Measurements from ENCODE around the gene RSBN1L.

RSBN1L gene

GRCh38 chr7:77808517-77808916, 112.3 kb downstream of the RSBN1L start:
- Mint-ChIP-seq H3K9me3 (peaks cover 28% of the 10 kb centered on the region), H3K27me3 (no peaks in the 10 kb centered on the region), H3K27ac (peak overlapping the region; percentile 44), H3K36me3 (ENCODE audit: low read depth) (peaks cover 48% of the 10 kb centered on the region), H3K4me3 (no peak overlapping the region), H3K4me1 (ENCODE audit: low read depth) (peaks cover 53% of the 10 kb centered on the region)
- DNase-seq = no peak

- Mint-ChIP-seq H3K36me3 (ENCODE audit: low read depth) (peaks cover 42% of the 10 kb centered on the region), H3K27ac (no peak overlapping the region), H3K4me3 (no peak overlapping the region), H3K4me1 (ENCODE audit: low read depth) (peaks cover 44% of the 10 kb centered on the region), H3K27me3 (no peaks in the 10 kb centered on the region), H3K9me3 (peaks cover 21% of the 10 kb centered on the region)
- no peak for DNase-seq
Observed at GRCh38 chr7:77811516-77812289, 115.4 kb downstream of the RSBN1L start.

GRCh38 chr7:77812290-77812685, 116.0 kb downstream of the RSBN1L start:
- Mint-ChIP-seq H3K4me1 (ENCODE audit: low read depth) (peaks cover 48% of the 10 kb centered on the region), H3K4me3 (no peak overlapping the region), H3K36me3 (ENCODE audit: low read depth) (peaks cover 42% of the 10 kb centered on the region), H3K9me3 (peaks cover 19% of the 10 kb centered on the region), H3K27ac (no peak overlapping the region), H3K27me3 (no peaks in the 10 kb centered on the region)
- DNase-seq = no peak

- H3K27me3 Mint-ChIP-seq = no peaks in the 10 kb centered on the region
- no peak overlapping the region for H3K4me3 Mint-ChIP-seq
- H3K27ac Mint-ChIP-seq = no peak overlapping the region
- H3K36me3 Mint-ChIP-seq (ENCODE audit: low read depth) = peaks cover 42% of the 10 kb centered on the region
- DNase-seq = no peak
- peaks cover 18% of the 10 kb centered on the region for H3K9me3 Mint-ChIP-seq
- peaks cover 46% of the 10 kb centered on the region for H3K4me1 Mint-ChIP-seq (ENCODE audit: low read depth)
Observed at GRCh38 chr7:77813180-77813579, 116.9 kb downstream of the RSBN1L start.

- peaks cover 78% of the 10 kb centered on the region for H3K36me3 Mint-ChIP-seq (ENCODE audit: low read depth)
- H3K9me3 Mint-ChIP-seq = peaks cover 44% of the 10 kb centered on the region
- no peak for DNase-seq
Observed at GRCh38 chr7:77819021-77819420, 122.8 kb downstream of the RSBN1L start.

GRCh38 chr7:77820967-77821366, 124.7 kb downstream of the RSBN1L start:
- Mint-ChIP-seq H3K9me3 (peaks cover 49% of the 10 kb centered on the region), H3K27ac (no peak overlapping the region), H3K4me3 (no peak overlapping the region), H3K4me1 (ENCODE audit: low read depth) (peaks cover 19% of the 10 kb centered on the region), H3K27me3 (no peaks in the 10 kb centered on the region), H3K36me3 (ENCODE audit: low read depth) (peaks cover 83% of the 10 kb centered on the region)
- no peak for DNase-seq

More at GRCh38 chr7:77819021-77819420, 122.8 kb downstream of the RSBN1L start:
- H3K4me1 Mint-ChIP-seq (ENCODE audit: low read depth) = peaks cover 25% of the 10 kb centered on the region
- no peak overlapping the region for H3K27ac Mint-ChIP-seq
- H3K27me3 Mint-ChIP-seq = no peaks in the 10 kb centered on the region
- H3K4me3 Mint-ChIP-seq = no peak overlapping the region

- H3K4me1 Mint-ChIP-seq (ENCODE audit: low read depth) = peaks cover 24% of the 10 kb centered on the region
Observed at GRCh38 chr7:77822269-77822668, 126.0 kb downstream of the RSBN1L start.

GRCh38 chr7:77823787-77824186, 127.5 kb downstream of the RSBN1L start:
- no peaks in the 10 kb centered on the region for H3K27me3 Mint-ChIP-seq
- no peak for DNase-seq
- H3K27ac Mint-ChIP-seq = no peak overlapping the region
- peaks cover 61% of the 10 kb centered on the region for H3K36me3 Mint-ChIP-seq (ENCODE audit: low read depth)
- peaks cover 29% of the 10 kb centered on the region for H3K4me1 Mint-ChIP-seq (ENCODE audit: low read depth)
- no peak overlapping the region for H3K4me3 Mint-ChIP-seq
- H3K9me3 Mint-ChIP-seq = peaks cover 41% of the 10 kb centered on the region

More at GRCh38 chr7:77822269-77822668, 126.0 kb downstream of the RSBN1L start:
- DNase-seq = no peak
- Mint-ChIP-seq H3K27ac (no peak overlapping the region), H3K4me3 (no peak overlapping the region), H3K9me3 (peaks cover 51% of the 10 kb centered on the region), H3K36me3 (ENCODE audit: low read depth) (peaks cover 77% of the 10 kb centered on the region), H3K27me3 (no peaks in the 10 kb centered on the region)

GRCh38 chr7:77824636-77825035, 128.4 kb downstream of the RSBN1L start:
- Mint-ChIP-seq H3K27ac (no peak overlapping the region), H3K9me3 (peaks cover 36% of the 10 kb centered on the region), H3K4me1 (ENCODE audit: low read depth) (peaks cover 28% of the 10 kb centered on the region), H3K4me3 (no peak overlapping the region), H3K36me3 (ENCODE audit: low read depth) (peaks cover 55% of the 10 kb centered on the region), H3K27me3 (no peaks in the 10 kb centered on the region)
- DNase-seq = no peak

- H3K27ac Mint-ChIP-seq = no peak overlapping the region
- no peaks in the 10 kb centered on the region for H3K27me3 Mint-ChIP-seq
- no peak for DNase-seq
- H3K4me1 Mint-ChIP-seq (ENCODE audit: low read depth) = peaks cover 31% of the 10 kb centered on the region
- peaks cover 50% of the 10 kb centered on the region for H3K36me3 Mint-ChIP-seq (ENCODE audit: low read depth)
- no peak overlapping the region for H3K4me3 Mint-ChIP-seq
- H3K9me3 Mint-ChIP-seq = peaks cover 33% of the 10 kb centered on the region
Observed at GRCh38 chr7:77825131-77825530, 128.9 kb downstream of the RSBN1L start.

GRCh38 chr7:77826300-77826699, 130.0 kb downstream of the RSBN1L start:
- no peak for DNase-seq
- H3K27me3 Mint-ChIP-seq = no peaks in the 10 kb centered on the region
- no peak overlapping the region for H3K27ac Mint-ChIP-seq
- no peak overlapping the region for H3K4me3 Mint-ChIP-seq
- peaks cover 38% of the 10 kb centered on the region for H3K36me3 Mint-ChIP-seq (ENCODE audit: low read depth)
- H3K9me3 Mint-ChIP-seq = peaks cover 22% of the 10 kb centered on the region
- peaks cover 42% of the 10 kb centered on the region for H3K4me1 Mint-ChIP-seq (ENCODE audit: low read depth)

GRCh38 chr7:77827999-77828398, 131.7 kb downstream of the RSBN1L start:
- Mint-ChIP-seq H3K4me1 (ENCODE audit: low read depth) (peaks cover 52% of the 10 kb centered on the region), H3K27ac (no peak overlapping the region), H3K27me3 (no peaks in the 10 kb centered on the region), H3K4me3 (no peak overlapping the region), H3K36me3 (ENCODE audit: low read depth) (peaks cover 26% of the 10 kb centered on the region), H3K9me3 (peaks cover 13% of the 10 kb centered on the region)
- DNase-seq = no peak

GRCh38 chr7:77830649-77831355, 134.5 kb downstream of the RSBN1L start:
- Mint-ChIP-seq H3K27ac (peak overlapping the region; percentile 26), H3K9me3 (peaks cover 9% of the 10 kb centered on the region), H3K36me3 (ENCODE audit: low read depth) (peaks cover 11% of the 10 kb centered on the region), H3K4me3 (no peak overlapping the region), H3K27me3 (no peaks in the 10 kb centered on the region), H3K4me1 (ENCODE audit: low read depth) (peaks cover 61% of the 10 kb centered on the region)
- DNase-seq = no peak

GRCh38 chr7:77831481-77831880, 135.2 kb downstream of the RSBN1L start:
- H3K4me3 Mint-ChIP-seq = no peak overlapping the region
- peaks cover 61% of the 10 kb centered on the region for H3K4me1 Mint-ChIP-seq (ENCODE audit: low read depth)
- DNase-seq = no peak
- H3K9me3 Mint-ChIP-seq = peaks cover 11% of the 10 kb centered on the region
- peak overlapping the region; percentile 17 for H3K27ac Mint-ChIP-seq
- peaks cover 6% of the 10 kb centered on the region for H3K36me3 Mint-ChIP-seq (ENCODE audit: low read depth)
- H3K27me3 Mint-ChIP-seq = no peaks in the 10 kb centered on the region

GRCh38 chr7:77831953-77832352, 135.7 kb downstream of the RSBN1L start:
- peaks cover 57% of the 10 kb centered on the region for H3K4me1 Mint-ChIP-seq (ENCODE audit: low read depth)
- peak overlapping the region; percentile 17 for H3K27ac Mint-ChIP-seq
- H3K9me3 Mint-ChIP-seq = peaks cover 7% of the 10 kb centered on the region
- DNase-seq = no peak
- peaks cover 2% of the 10 kb centered on the region for H3K36me3 Mint-ChIP-seq (ENCODE audit: low read depth)
- H3K27me3 Mint-ChIP-seq = no peaks in the 10 kb centered on the region
- no peak overlapping the region for H3K4me3 Mint-ChIP-seq

All from activated T-cell treated with anti-CD3 and anti-CD28 coated beads, Interleukin-2, amount 50 U/mL, for 24 hours (primary cell).